ENCODE results near the gene NAPG. TPM values are rescaled to one million over a fixed set of nuclear protein-coding genes. Genes with fewer than 3 reads are reported as not detected.
"Not testable (repeated sequence)": the region's sequence is repeated elsewhere in the genome, so short reads cannot be mapped to it uniquely, and the experiment has no call there.

The NAPG gene
- total RNA-seq, 2 experiments from 2014 or later: 35.8 to 36.9 TPM

DNA sequence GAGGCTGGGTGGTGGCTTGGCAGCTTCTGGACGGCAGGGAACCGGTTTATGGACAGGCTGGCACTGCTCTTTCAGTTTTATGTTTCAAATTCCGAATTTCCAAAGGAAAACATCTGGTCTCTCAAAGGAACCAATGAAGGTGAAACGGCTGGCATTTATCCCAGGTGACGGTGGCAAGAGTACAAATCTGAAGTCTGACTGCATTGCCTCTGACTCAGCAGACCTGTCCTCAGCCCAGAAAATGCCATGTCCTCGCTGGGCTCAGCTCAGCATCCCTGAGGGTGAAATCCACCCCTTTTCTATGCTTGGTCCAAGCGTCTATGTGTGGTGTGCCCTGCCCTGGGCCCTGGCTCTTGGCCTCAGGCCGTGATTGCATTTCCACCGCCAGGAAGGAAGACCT, 38.1 kb downstream of the NAPG start:
- Mint-ChIP-seq H3K27ac (no peak overlapping the region), H3K36me3 (ENCODE audit: low read depth) (no peaks in the 10 kb centered on the region), H3K27me3 (no peaks in the 10 kb centered on the region), H3K9me3 (no peaks in the 10 kb centered on the region), H3K4me1 (peaks cover 9% of the 10 kb centered on the region), H3K4me3 (no peak overlapping the region)
- POLR2A ChIA-PET: interaction anchor here (1.1 to 1.3 kb wide), 2 partner anchors 10 to 14 kb away, joined by 3 read pairs; no protein-coding TSS in a partner anchor
- CTCF ChIA-PET: no interaction called here
- no peak for DNase-seq

DNA sequence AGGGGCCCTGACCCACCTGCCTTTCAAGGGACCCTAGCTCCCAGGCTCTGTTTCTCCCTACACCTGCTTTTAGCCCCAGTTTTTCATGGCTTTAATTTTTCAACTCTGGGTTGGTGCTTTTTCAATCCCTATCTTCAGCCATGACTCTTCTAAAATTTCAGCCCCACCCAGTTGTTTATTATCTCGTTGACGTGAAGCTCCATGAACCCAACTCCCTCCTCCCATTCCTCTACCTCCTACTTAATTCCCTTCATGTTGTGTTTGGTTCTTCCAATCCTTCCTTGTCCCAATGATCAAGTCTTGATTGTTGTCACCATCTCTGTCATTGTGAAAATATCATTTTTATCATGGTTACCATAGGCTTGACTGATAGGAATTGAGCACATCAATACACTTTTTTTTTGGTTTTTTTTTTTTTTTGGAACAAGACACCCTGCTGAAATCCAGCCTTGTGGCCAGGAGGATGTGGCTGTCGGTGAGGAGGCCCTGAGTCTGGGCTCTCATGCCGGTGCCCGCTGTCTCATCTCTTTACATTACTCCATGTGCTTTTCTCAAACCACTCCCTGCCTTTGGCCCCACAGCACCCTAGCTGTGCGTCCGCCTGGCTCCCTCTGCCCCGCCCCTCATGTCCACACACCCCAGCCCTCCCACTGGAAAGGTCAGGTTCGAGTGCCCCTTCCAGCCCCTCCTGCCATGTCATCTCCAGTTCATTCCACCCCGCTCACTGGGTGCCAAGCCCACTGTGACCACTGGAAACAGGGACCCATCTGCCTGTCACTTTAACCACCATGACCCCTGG, 39.3 kb downstream of the NAPG start:
- no peak overlapping the region for H3K4me3 Mint-ChIP-seq
- H3K27me3 Mint-ChIP-seq: no peaks in the 10 kb centered on the region
- H3K27ac Mint-ChIP-seq: no peak overlapping the region
- H3K36me3 Mint-ChIP-seq (ENCODE audit: low read depth): no peaks in the 10 kb centered on the region
- DNase-seq: no peak
- H3K4me1 Mint-ChIP-seq: peaks cover 6% of the 10 kb centered on the region
- H3K9me3 Mint-ChIP-seq: no peaks in the 10 kb centered on the region
- ChIA-PET CTCF (no interaction called here), POLR2A (no interaction called here)

DNA sequence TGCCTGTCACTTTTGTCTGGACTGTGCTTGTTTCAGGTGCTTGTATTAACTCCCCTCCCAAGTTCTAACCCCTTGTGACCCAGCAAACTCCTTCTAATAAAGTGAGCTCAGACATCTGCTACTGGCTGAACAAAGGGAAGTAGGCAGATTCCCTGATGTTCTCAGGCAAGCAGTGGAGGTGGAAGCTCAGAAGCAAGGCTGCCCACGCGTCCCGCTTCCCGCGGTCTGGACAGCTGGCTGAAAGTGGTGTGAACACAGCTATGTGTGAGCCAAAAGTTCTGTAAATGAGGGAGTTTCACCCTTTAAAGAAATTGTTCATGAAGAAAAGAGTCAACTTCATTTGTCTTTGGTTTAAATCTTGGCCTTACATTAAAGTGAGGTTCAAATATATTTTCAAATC, 40.0 kb downstream of the NAPG start:
- CTCF ChIA-PET: no interaction called here
- no peaks in the 10 kb centered on the region for H3K36me3 Mint-ChIP-seq (ENCODE audit: low read depth)
- POLR2A ChIA-PET: no interaction called here
- H3K27ac Mint-ChIP-seq: no peak overlapping the region
- H3K4me3 Mint-ChIP-seq: no peak overlapping the region
- no peak for DNase-seq
- no peaks in the 10 kb centered on the region for H3K9me3 Mint-ChIP-seq
- peaks cover 6% of the 10 kb centered on the region for H3K4me1 Mint-ChIP-seq
- no peaks in the 10 kb centered on the region for H3K27me3 Mint-ChIP-seq

DNA sequence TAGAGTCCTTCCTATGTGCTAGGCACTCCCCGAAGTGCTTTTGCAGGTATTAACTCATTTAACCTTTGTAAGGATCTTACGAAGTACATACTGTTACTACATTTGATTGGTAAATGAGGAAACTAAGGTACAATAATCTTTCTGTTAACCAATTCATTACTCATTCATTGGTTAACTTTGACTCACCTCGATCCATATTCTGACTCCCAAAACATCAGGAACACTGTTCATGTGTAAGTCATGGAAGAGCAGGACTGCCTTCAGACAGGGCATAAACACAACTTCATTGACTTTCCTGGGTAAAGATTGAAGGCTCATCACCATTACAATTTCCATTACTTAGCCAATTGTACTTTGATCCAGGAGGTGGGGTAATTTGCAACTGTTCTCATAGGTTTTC, 40.6 kb downstream of the NAPG start:
- H3K4me1 Mint-ChIP-seq: peaks cover 6% of the 10 kb centered on the region
- ChIA-PET POLR2A (no interaction called here), CTCF (no interaction called here)
- H3K4me3 Mint-ChIP-seq: no peak overlapping the region
- H3K9me3 Mint-ChIP-seq: no peaks in the 10 kb centered on the region
- no peak for DNase-seq
- no peaks in the 10 kb centered on the region for H3K36me3 Mint-ChIP-seq (ENCODE audit: low read depth)
- no peak overlapping the region for H3K27ac Mint-ChIP-seq
- H3K27me3 Mint-ChIP-seq: no peaks in the 10 kb centered on the region

DNA sequence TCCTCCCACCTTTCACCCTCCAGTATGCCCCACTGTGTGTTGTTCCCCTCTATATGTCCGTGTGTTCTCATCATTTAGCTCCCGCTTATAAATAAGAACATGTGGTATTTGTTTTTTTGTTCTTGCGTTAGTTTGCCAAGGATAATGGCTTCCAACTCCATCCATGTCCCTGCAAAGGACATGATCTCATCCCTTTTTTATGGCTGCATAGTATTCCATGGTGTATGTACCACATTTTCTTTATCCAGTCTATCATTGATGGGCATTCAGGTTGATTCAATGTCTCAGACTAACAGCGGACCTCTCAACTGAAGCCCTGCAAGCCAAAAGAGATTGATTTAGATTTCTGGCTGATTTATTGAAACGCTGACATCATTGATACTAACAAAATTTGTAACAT, 44.1 kb downstream of the NAPG start:
- H3K36me3 Mint-ChIP-seq (ENCODE audit: low read depth); H3K27ac Mint-ChIP-seq; H3K4me3 Mint-ChIP-seq; H3K9me3 Mint-ChIP-seq; POLR2A ChIA-PET; DNase-seq; H3K4me1 Mint-ChIP-seq; H3K27me3 Mint-ChIP-seq: not testable (repeated sequence)
- CTCF ChIA-PET: interaction anchor here (2.9 kb wide), 1 partner anchor 10 kb away, joined by 14 read pairs; no protein-coding TSS in a partner anchor

DNA sequence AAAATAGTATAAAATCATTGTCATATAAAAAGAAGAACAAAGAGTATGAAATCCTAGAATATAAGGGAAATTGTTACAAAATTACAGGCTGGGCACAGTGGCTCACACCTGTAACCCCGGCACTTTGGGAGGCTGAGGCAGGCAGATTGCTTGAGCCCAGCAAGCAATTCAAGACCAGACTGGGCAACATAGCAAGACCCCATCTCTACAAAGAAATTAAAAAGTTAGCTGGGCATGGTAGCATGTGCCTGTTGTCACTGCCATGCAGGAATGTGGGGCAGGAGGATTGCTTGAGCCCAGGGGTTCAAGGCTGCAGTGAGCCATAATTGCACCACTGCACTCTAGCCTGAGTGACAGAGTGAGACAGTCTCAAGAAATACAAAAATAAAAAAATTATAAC, 44.8 kb downstream of the NAPG start:
- CTCF ChIA-PET: interaction anchor here (2.9 kb wide), 1 partner anchor 11 kb away, joined by 14 read pairs; no protein-coding TSS in a partner anchor
- H3K4me3 Mint-ChIP-seq: no peak overlapping the region
- DNase-seq: no peak
- no peaks in the 10 kb centered on the region for H3K9me3 Mint-ChIP-seq
- H3K36me3 Mint-ChIP-seq (ENCODE audit: low read depth): no peaks in the 10 kb centered on the region
- H3K4me1 Mint-ChIP-seq: no peaks in the 10 kb centered on the region
- POLR2A ChIA-PET: no interaction called here
- no peaks in the 10 kb centered on the region for H3K27me3 Mint-ChIP-seq
- no peak overlapping the region for H3K27ac Mint-ChIP-seq

DNA sequence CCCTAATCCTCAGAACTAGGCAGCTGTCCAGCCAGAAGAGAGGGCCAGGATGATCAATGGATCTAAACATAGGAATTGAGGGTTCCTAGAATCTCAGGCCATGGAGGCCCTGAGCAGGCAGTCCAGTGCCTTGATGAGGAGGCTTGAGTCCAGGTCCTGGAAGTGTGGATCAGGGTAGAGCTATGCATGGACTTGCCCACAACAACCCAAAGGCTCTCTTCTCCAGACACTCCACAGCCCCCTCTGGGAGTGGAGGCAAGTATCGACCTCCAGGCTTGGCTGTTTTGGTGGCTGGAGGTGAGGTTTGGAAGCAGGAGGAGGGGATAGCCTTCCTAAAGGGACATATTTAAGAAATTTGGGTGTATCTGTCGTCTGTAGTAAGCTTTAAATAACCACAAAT, 45.7 kb downstream of the NAPG start:
- ChIA-PET CTCF (interaction anchor here (2.9 kb wide), 1 partner anchor 11 kb away, joined by 14 read pairs; no protein-coding TSS in a partner anchor), POLR2A (no interaction called here)
- Mint-ChIP-seq H3K4me1 (no peaks in the 10 kb centered on the region), H3K36me3 (ENCODE audit: low read depth) (no peaks in the 10 kb centered on the region), H3K27me3 (no peaks in the 10 kb centered on the region), H3K4me3 (no peak overlapping the region), H3K27ac (no peak overlapping the region), H3K9me3 (no peaks in the 10 kb centered on the region)
- DNase-seq: no peak

DNA sequence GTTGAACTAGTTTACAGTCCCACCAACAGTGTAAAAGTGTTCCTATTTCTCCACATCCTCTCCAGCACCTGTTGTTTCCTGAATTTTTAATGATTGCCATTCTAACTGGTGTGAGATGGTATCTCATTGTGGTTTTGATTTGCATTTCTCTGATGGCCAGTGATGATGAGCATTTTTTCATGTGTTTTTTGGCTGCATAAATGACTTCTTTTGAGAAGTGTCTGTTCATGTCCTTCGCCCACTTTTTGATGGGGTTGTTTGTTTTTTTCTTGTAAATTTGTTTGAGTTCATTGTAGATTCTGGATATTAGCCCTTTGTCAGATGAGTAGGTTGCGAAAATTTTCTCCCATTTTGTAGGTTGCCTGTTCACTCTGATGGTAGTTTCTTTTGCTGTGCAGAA, 47.4 kb downstream of the NAPG start:
- CTCF ChIA-PET; POLR2A ChIA-PET; H3K27me3 Mint-ChIP-seq; H3K9me3 Mint-ChIP-seq; H3K4me3 Mint-ChIP-seq; H3K4me1 Mint-ChIP-seq; H3K36me3 Mint-ChIP-seq (ENCODE audit: low read depth); DNase-seq; H3K27ac Mint-ChIP-seq: not testable (repeated sequence)

DNA sequence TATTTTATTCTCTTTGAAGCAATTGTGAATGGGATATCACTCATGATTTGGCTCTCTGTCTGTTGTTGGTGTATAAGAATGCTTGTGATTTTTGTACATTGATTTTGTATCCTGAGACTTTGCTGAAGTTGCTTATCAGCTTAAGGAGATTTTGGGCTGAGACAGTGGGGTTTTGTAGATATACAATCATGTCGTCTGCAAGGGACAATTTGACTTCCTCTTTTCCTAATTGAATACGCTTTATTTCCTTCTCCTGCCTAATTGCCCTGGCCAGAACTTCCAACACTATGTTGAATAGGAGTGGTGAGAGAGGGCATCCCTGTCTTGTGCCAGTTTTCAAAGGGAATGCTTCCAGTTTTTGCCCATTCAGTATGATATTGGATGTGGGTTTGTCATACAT, 48.6 kb downstream of the NAPG start:
- not testable (repeated sequence) for H3K9me3 Mint-ChIP-seq, DNase-seq, H3K27ac Mint-ChIP-seq

DNA sequence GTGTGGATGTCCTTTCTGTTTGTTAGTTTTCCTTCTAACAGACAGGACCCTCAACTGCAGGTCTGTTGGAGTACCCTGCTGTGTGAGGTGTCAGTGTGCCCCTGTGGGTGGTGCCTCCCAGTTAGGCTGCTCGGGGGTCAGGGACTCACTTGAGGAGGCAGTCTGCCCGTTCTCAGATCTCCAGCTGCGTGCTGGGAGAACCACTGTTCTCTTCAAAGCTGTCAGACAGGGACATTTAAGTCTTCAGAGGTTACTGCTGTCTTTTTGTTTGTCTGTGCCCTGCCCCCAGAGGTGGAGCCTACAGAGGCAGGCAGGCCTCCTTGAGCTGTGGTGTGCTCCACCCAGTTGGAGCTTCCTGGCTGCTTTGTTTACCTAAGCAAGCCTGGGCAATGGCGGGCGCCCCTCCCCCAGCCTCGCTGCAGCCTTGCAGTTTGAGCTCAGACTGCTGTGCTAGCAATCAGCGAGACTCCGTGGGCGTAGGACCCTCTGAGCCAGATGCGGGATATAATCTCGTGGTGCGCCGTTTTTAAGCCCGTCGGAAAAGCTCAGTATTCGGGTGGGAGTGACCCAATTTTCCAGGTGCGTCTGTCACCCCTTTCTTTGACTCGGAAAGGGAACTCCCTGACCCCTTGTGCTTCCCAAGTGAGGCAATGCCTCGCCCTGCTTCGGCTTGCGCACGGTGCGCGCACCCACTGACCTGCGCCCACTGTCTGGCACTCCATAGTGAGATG, 52.2 kb downstream of the NAPG start:
- CTCF ChIA-PET; DNase-seq; H3K4me3 Mint-ChIP-seq; H3K27me3 Mint-ChIP-seq; H3K36me3 Mint-ChIP-seq (ENCODE audit: low read depth); H3K4me1 Mint-ChIP-seq; H3K9me3 Mint-ChIP-seq: not testable (repeated sequence)
- peak overlapping the region; percentile 21 for H3K27ac Mint-ChIP-seq
- POLR2A ChIA-PET: interaction anchor here (1.3 kb wide), 1 partner anchor 15 kb away, joined by 3 read pairs; no protein-coding TSS in a partner anchor

More for the DNA sequence above, 48.6 kb downstream of the NAPG start:
- H3K4me1 Mint-ChIP-seq; CTCF ChIA-PET; H3K4me3 Mint-ChIP-seq; H3K27me3 Mint-ChIP-seq; POLR2A ChIA-PET; H3K36me3 Mint-ChIP-seq (ENCODE audit: low read depth): not testable (repeated sequence)

DNA sequence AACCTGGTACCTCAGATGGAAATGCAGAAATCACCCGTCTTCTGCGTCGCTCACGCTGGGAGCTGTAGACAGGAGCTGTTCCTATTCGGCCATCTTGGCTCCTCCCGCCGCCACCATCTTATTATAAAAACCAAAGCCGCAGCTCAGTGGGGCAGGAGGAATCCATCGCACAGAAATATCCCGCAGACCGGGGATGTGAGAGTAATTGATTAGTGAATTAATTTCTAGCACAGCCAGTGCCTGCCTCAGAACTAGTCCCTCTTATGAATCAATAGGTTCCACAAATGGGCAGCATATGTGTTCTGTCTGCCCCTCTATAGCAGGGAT, 52.7 kb downstream of the NAPG start:
- H3K27ac Mint-ChIP-seq; H3K4me3 Mint-ChIP-seq; H3K4me1 Mint-ChIP-seq; H3K36me3 Mint-ChIP-seq (ENCODE audit: low read depth); DNase-seq; H3K9me3 Mint-ChIP-seq; CTCF ChIA-PET; H3K27me3 Mint-ChIP-seq: not testable (repeated sequence)
- POLR2A ChIA-PET: interaction anchor here (1.3 kb wide), 1 partner anchor 15 kb away, joined by 3 read pairs; no protein-coding TSS in a partner anchor

DNA sequence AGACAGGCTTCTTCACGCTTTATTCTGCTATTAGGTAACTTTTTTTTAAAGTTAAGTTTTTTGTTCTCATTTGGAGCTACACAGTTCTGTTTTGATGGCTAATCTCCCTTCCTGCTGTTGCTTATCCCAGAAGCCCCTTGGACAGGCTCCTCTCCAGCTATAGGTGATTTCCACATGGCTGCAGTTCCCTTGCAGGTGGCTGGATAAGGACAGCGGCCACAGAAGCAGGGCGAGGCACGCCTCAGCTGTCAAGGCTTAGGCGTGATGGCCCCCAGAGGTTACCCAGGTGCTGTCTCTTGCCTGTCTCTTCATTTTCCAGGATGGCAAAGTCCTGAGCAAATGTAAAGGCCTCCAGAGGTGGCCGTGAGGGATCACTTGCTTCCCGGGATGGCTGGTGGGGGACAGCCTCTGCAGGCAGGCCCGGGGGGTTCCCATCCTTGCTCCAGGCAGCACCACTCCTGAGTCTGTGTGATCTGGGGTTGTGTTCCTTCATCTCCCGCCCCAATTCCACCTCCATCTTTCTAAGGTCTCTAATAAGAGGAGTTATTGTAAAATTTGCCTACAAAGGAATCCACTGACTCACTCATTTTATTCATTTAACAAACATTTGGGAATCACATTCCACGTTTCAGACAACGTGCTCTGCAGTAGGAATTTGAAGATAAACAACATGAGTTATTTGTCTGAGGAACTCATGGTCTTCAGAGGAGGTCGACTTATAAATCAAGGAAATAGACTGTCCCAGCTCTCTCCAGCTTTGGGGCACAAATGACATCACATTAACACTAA, 53.4 kb downstream of the NAPG start:
- CTCF ChIA-PET: no interaction called here
- POLR2A ChIA-PET: no interaction called here
- Mint-ChIP-seq H3K4me3 (no peak overlapping the region), H3K27me3 (no peaks in the 10 kb centered on the region), H3K9me3 (no peaks in the 10 kb centered on the region), H3K4me1 (peaks cover 10% of the 10 kb centered on the region), H3K27ac (no peak overlapping the region), H3K36me3 (ENCODE audit: low read depth) (peaks cover 3% of the 10 kb centered on the region)
- no peak for DNase-seq

DNA sequence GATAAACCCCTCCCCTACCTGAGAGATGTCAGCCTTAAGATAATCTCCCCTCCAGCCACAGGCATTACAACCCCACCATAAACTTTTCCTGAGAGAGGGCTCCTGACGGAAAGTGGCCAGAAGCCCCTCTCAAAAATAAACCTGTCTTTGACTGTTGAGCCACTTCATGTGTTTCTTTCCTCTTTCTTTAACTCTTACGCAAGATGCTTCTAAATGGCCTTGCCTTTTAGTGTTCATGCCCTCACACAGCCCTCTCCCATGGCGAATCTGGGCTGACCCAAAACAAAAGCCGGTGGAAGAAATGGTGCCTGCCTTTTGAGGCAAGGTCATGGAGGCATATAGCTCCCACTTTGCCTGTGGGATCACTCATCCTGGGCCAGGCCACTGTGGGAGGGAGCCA, 54.4 kb downstream of the NAPG start:
- no peak for DNase-seq
- no peaks in the 10 kb centered on the region for H3K27me3 Mint-ChIP-seq
- POLR2A ChIA-PET: no interaction called here
- peaks cover 10% of the 10 kb centered on the region for H3K4me1 Mint-ChIP-seq
- CTCF ChIA-PET: interaction anchor here (0.6 kb wide), 1 partner anchor 294 kb away, joined by 3 read pairs; no protein-coding TSS in a partner anchor
- no peaks in the 10 kb centered on the region for H3K9me3 Mint-ChIP-seq
- H3K4me3 Mint-ChIP-seq: no peak overlapping the region
- H3K27ac Mint-ChIP-seq: no peak overlapping the region
- peaks cover 3% of the 10 kb centered on the region for H3K36me3 Mint-ChIP-seq (ENCODE audit: low read depth)
